K562 (cell line): ENCODE measurements around the gene KIF23. TPM values are rescaled to one million over a fixed set of nuclear protein-coding genes. Genes with fewer than 3 reads are reported as not detected.

Experiments used
- ATAC-seq: fragments of 200-7000 bp; cut with Tn5 transposase; 3 replicates; pipeline ENCODE4 v1.9.1; 2020; ENCODE audit warnings: moderate library complexity
- Bru-seq: library from RNA; stranded (reverse); fragments of 400-500 nt; gene quantifications from one replicate; lab custom pipeline; 2021; lab: Mats Ljungman, UMichigan
- BruChase-seq, 2 experiments: library from RNA; stranded (reverse); fragments of 400-500 nt; gene quantifications; one replicate each; lab custom pipeline; 2021; lab: Mats Ljungman, UMichigan
- BruUV-seq: library from RNA; stranded (reverse); fragments of 400-500 nt; replicated peaks from 2 replicates; lab custom pipeline; 2021; lab: Mats Ljungman, UMichigan
- CTCF ChIA-PET: fragments of 300-600 bp; formaldehyde crosslinking; extraction: SDS; loops from one replicate; lab custom pipeline; 2021; ENCODE audit warnings: low intra/inter-chr PET ratio; lab: Yijun Ruan, JAX
- POLR2A ChIA-PET: fragments of 300-600, 350-650 bp; sonication (Branson Sonifier 250); formaldehyde crosslinking; extraction: SDS; loops from one replicate; lab custom pipeline; 2021; ENCODE audit warnings: antibody characterized with exemption, inconsistent platforms; lab: Yijun Ruan, JAX
- DNase-seq, 4 experiments: peaks; one replicate each; pipeline versions ENCODE4 v3.0.0 to v3.0.0-alpha.2; 2011 to 2018; ENCODE audit warnings: low spot score in 3 of 4, mixed read lengths in 3 of 4; ENCODE audit errors: extremely low read depth in 1 of 4
- FAIRE-seq: peaks from 2 replicates; lab custom pipeline; 2011; peaks lifted over from hg19 to GRCh38; lab: Jason Lieb, UNC
- H2AFZ ChIP-seq: 2 replicates; pipeline ENCODE4 v1.6.0; 2011; ENCODE audit warnings: low read depth, low read length, control low read depth, inconsistent platforms
- H3K27ac ChIP-seq: fragments of 200-600 bp; 3 replicates; pipeline ENCODE4 v1.8.0; 2011; ENCODE audit warnings: low read depth, mild to moderate bottlenecking, control low read depth, inconsistent platforms, low read length, moderate library complexity, mixed read lengths; ENCODE audit errors: extremely low read depth
- H3K27me3 ChIP-seq, 2 experiments: fragments of 300-600 bp in 1 of 2; 2 replicates in 1 of 2; 3 replicates in 1 of 2; pipeline versions ENCODE4 v1.6.0 to v1.8.0; 2011; ENCODE audit warnings: inconsistent platforms in 2 of 2, low read length in 2 of 2, mild to moderate bottlenecking in 1 of 2, mixed read lengths in 1 of 2, moderate library complexity in 1 of 2; ENCODE audit not compliant: control insufficient read depth in 2 of 2, insufficient read depth in 2 of 2
- H3K36me3 ChIP-seq: fragments of 300-600 bp; 3 replicates; pipeline ENCODE4 v1.8.0; 2011; ENCODE audit warnings: mild to moderate bottlenecking, low read length, inconsistent platforms; ENCODE audit not compliant: control insufficient read depth, insufficient read depth
- H3K4me1 ChIP-seq, 2 experiments: fragments of 200-600 bp in 1 of 2; replicated peaks in 1 of 2; 2 replicates in 1 of 2; 3 replicates in 1 of 2; pipeline versions ENCODE4 v1.5.1 to v1.8.0; 2011; ENCODE audit warnings: inconsistent platforms in 2 of 2, low read length in 2 of 2, mild to moderate bottlenecking in 1 of 2, mixed read lengths in 1 of 2, moderate library complexity in 1 of 2; ENCODE audit not compliant: control insufficient read depth in 2 of 2, insufficient read depth in 2 of 2
- H3K4me2 ChIP-seq: 2 replicates; pipeline ENCODE4 v1.6.1; 2011; ENCODE audit warnings: low read length, control low read depth, inconsistent platforms, mixed read lengths; ENCODE audit not compliant: insufficient read depth
- H3K4me3 ChIP-seq: fragments of 200-600 bp; sonication (generic), shearing (Covaris generic); 2 replicates; pipeline ENCODE4 v1.5.1; 2016; ENCODE audit warnings: control low read depth, inconsistent platforms
- H3K79me2 ChIP-seq: fragments of 200-600 bp; 3 replicates; pipeline ENCODE4 v1.8.0; 2011; ENCODE audit warnings: low read length, inconsistent platforms; ENCODE audit not compliant: control insufficient read depth, insufficient read depth
- H3K9ac ChIP-seq, 2 experiments: 2 replicates each; pipeline versions ENCODE4 v1.6.0 to v1.6.1; 2011; ENCODE audit warnings: low read depth in 2 of 2, low read length in 2 of 2, control low read depth in 1 of 2, inconsistent platforms in 1 of 2, mild to moderate bottlenecking in 1 of 2, mixed read lengths in 1 of 2; ENCODE audit not compliant: insufficient read depth in 1 of 2
- H3K9me1 ChIP-seq: one replicate; pipeline ENCODE4 v1.6.0; 2011; ENCODE audit warnings: inconsistent platforms, mild to moderate bottlenecking, low read length, moderate library complexity; ENCODE audit not compliant: control insufficient read depth, insufficient read depth
- H3K9me3 ChIP-seq: replicated peaks from 2 replicates; pipeline ENCODE4 v1.5.1; 2011; ENCODE audit warnings: low read depth, low read length, inconsistent platforms; ENCODE audit not compliant: control insufficient read depth, insufficient read depth
- H4K20me1 ChIP-seq: replicated peaks from 2 replicates; pipeline ENCODE4 v1.6.1; 2011; ENCODE audit warnings: low read length, inconsistent platforms, mixed read lengths; ENCODE audit not compliant: control insufficient read depth, insufficient read depth
- E2F1 ChIP-seq: sonication (generic); formaldehyde crosslinking; IDR thresholded peaks from 2 replicates; pipeline ENCODE4 v1.8.1; 2023; ENCODE audit warnings: mild to moderate bottlenecking, missing genetic modification reagents, moderate library complexity
- HNRNPLL ChIP-seq: fragments of 200-400 bp; formaldehyde crosslinking; IDR thresholded peaks from 2 replicates; pipeline ENCODE4 v1.6.1; 2017; ENCODE audit warnings: low read length, low read depth, mild to moderate bottlenecking; ENCODE audit not compliant: poor library complexity, severe bottlenecking
- MYBL2 ChIP-seq, 2 experiments: fragments of 450-650 bp in 1 of 2; sonication (generic) in 1 of 2; formaldehyde crosslinking in 1 of 2; IDR thresholded peaks; 2 replicates each; pipeline versions ENCODE4 v1.6.1 to v1.8.1; 2017 to 2022; ENCODE audit warnings: borderline replicate concordance in 1 of 2, inconsistent platforms in 1 of 2, low read depth in 1 of 2, mild to moderate bottlenecking in 1 of 2, missing genetic modification reagents in 1 of 2, moderate library complexity in 1 of 2
- RBBP5 ChIP-seq: fragments of 200-600 bp; sonication (generic); IDR thresholded peaks from 2 replicates; pipeline ENCODE4 v1.6.1; 2012; ENCODE audit warnings: borderline replicate concordance, mild to moderate bottlenecking, low read length, control low read depth, inconsistent platforms; ENCODE audit not compliant: insufficient read depth, poor library complexity, severe bottlenecking
- RNF2 ChIP-seq: sonication (generic); IDR thresholded peaks from 2 replicates; pipeline ENCODE4 v1.6.1; 2016
- SLC30A9 ChIP-seq: fragments of 250-450 bp; sonication (Bioruptor Pico); IDR thresholded peaks from 2 replicates; pipeline ENCODE4 v1.8.0; 2022; ENCODE audit warnings: mild to moderate bottlenecking, moderate library complexity
- STAG1 ChIP-seq: sonication (generic); formaldehyde crosslinking; IDR thresholded peaks from 2 replicates; pipeline ENCODE4 v1.5.0; 2020; ENCODE audit warnings: missing genetic modification reagents, borderline replicate concordance
- ZNF184 ChIP-seq: sonication (generic); formaldehyde crosslinking; IDR thresholded peaks from 2 replicates; pipeline ENCODE4 v1.5.0; 2020; ENCODE audit warnings: missing genetic modification reagents
- ZNF224 ChIP-seq: sonication (generic); formaldehyde crosslinking; IDR thresholded peaks from 2 replicates; pipeline ENCODE4 v1.8.0; 2022; ENCODE audit warnings: mild to moderate bottlenecking, missing genetic modification reagents
- ZNF24 ChIP-seq: fragments of 450-650 bp; IDR thresholded peaks from 2 replicates; pipeline ENCODE4 v1.6.1; 2016
- ZNF436 ChIP-seq: fragments of 250-450, 450-650 bp; sonication (Bioruptor Pico); formaldehyde crosslinking; IDR thresholded peaks from 2 replicates; pipeline ENCODE4 v1.7.0; 2020; ENCODE audit warnings: mild to moderate bottlenecking
- ZNF780A ChIP-seq: fragments of 250-450 bp; sonication (Bioruptor Pico); IDR thresholded peaks from 2 replicates; pipeline ENCODE4 v1.5.0; 2021; ENCODE audit warnings: mild to moderate bottlenecking
- WGBS: fragments of 100-300 bp; shearing (Covaris generic); methylation state at CpG from one replicate; pipeline ENCODE4 v1.1.6; 2016; ENCODE audit warnings: low coverage, mixed read lengths; ENCODE audit not compliant: insufficient coverage; ENCODE audit errors: missing lambda C conversion rate; 5-methylcytosine and 5-hydroxymethylcytosine counted together
- in situ Hi-C: fragments of 300-500 bp; cut with MboI; formaldehyde crosslinking; loops from 4 replicates; pipeline ENCODE4 v1.15.0; 2018; ENCODE audit warnings: inconsistent platforms, mixed read lengths
- intact Hi-C: fragments of 100-400 bp; cut with micrococcal nuclease; formaldehyde crosslinking; loops from 2 replicates; pipeline ENCODE4 v1.14.2; 2022
- long read RNA-seq, 3 experiments: library from polyadenylated mRNA in 2 of 3; library from RNA in 1 of 3; unstranded in 2 of 3; stranded (forward) in 1 of 3; transcript quantifications; one replicate each; pipeline ENCODE4 v2.0.0, GENCODE V29; 2019 to 2022
- polyA minus RNA-seq, 3 experiments: library from RNA; depleted of rRNA, polyadenylated mRNA; stranded (reverse); fragments of >200 nt; gene quantifications; 2 replicates each; pipeline ENCODE4 v1.2.3, GENCODE V29; 2011
- polyA plus RNA-seq, 8 experiments: library from polyadenylated mRNA; depleted of rRNA in 4 of 8; stranded (reverse) in 5 of 8; unstranded in 3 of 8; fragments of >200 nt; fragmentation: Nextera tagmentation in 2 of 8; fragmentation: Illumina TruSeq in 1 of 8; extraction: Ambion mirVana in 2 of 8; extraction: Trizol in 1 of 8; gene quantifications; 2 replicates each; pipeline versions ENCODE4 v1.2.1 to v1.2.3, GENCODE V29; 2011 to 2014; ENCODE audit warnings: inconsistent platforms in 1 of 8, missing spikeins in 1 of 8
- total RNA-seq, 7 experiments: library from RNA; depleted of rRNA in 6 of 7; stranded (reverse); fragments of >200 nt in 6 of 7; fragmentation: Illumina TruSeq in 2 of 7; extraction: Trizol in 2 of 7; gene quantifications; 2 replicates each; pipeline versions ENCODE4 v1.2.1 to v1.2.3, GENCODE V29; 2011 to 2021; ENCODE audit warnings: low replicate concordance in 1 of 7
- TF ChIP-seq, protein P1 (sequence below): fragments of 450-650 bp; IDR thresholded peaks from 2 replicates; pipeline ENCODE4 v1.6.1; 2016

Gene KIF23
- 60.1 and 168 TPM in 2 replicates for total RNA-seq (2011; cell fraction: chromatin; rRNA removed; ENCODE audit: low replicate concordance)
- 19.8 and 33.3 TPM in 2 replicates for total RNA-seq (2011; cell fraction: nucleolus; rRNA removed)
- 58.6 and 62.3 TPM in 2 replicates for total RNA-seq (2011; cell fraction: nucleoplasm; rRNA removed)
- 39.3 and 39.8 TPM in 2 replicates for total RNA-seq (2014; rRNA removed)
- 58.2 and 63.5 TPM in 2 replicates for total RNA-seq (2014; rRNA removed; fragmentation: Illumina TruSeq; extraction: Trizol)
- 52.2 and 55.4 TPM in 2 replicates for total RNA-seq (2015; rRNA removed; fragmentation: Illumina TruSeq; extraction: Trizol)
- 37.9 and 41.9 TPM in 2 replicates for total RNA-seq (2021)
- polyA plus RNA-seq (2011; rRNA removed), result 35.0 and 36.6 TPM in 2 replicates
- 6.5 and 16.8 TPM in 2 replicates for polyA plus RNA-seq (2011; cell fraction: cytosol; rRNA removed)
- polyA plus RNA-seq (2011; cell fraction: nucleus; rRNA removed), result 98.6 and 163 TPM in 2 replicates
- 25.8 and 35.5 TPM in 2 replicates for polyA plus RNA-seq (2012)
- polyA plus RNA-seq (2014; fragmentation: Illumina TruSeq; extraction: Trizol), result 45.4 and 51.0 TPM in 2 replicates
- polyA plus RNA-seq (2014; fragmentation: Nextera tagmentation; extraction: Ambion mirVana), result 10 to 100 TPM; 29.4 to 45.7 TPM
- polyA plus RNA-seq (2014; rRNA removed), result 30.1 and 37.1 TPM in 2 replicates
- 66.2 and 68.8 TPM in 2 replicates for polyA minus RNA-seq (2011; rRNA and poly(A)+ RNA removed)
- polyA minus RNA-seq (2011; cell fraction: cytosol; rRNA and poly(A)+ RNA removed), result 20.0 and 25.1 TPM in 2 replicates
- 34.1 and 63.0 TPM in 2 replicates for polyA minus RNA-seq (2011; cell fraction: nucleus; rRNA and poly(A)+ RNA removed)
- percentile 88 among the genes with signal in this experiment for Bru-seq, nascent RNA
- BruChase-seq, experiment 1, labeled RNA remaining after a 2-hour chase, result percentile 91 among the genes with signal in this experiment
- percentile 93 among the genes with signal in this experiment for BruChase-seq, experiment 2, labeled RNA remaining after a 6-hour chase
- long read RNA-seq, experiment 1, transcript KIF23-201 (23 exons, 3,723 nt), result minor isoform, 42 of 195 reads
- long read RNA-seq, experiment 1, transcript KIF23-202 (22 exons, 3,351 nt), result major isoform, 59 of 195 reads
- long read RNA-seq, experiment 1, partial matches to known transcripts, result 25 of 195 reads
- long read RNA-seq, experiment 1, other reads (novel, unspliced or antisense), result 65 of 195 reads
- long read RNA-seq, experiment 2, partial matches to known transcripts, result 4 of 24 reads
- long read RNA-seq, experiment 2, other reads (novel, unspliced or antisense), result 16 of 24 reads
- long read RNA-seq, experiment 3, partial matches to known transcripts, result 30 of 41 reads
- long read RNA-seq, experiment 3, other reads (novel, unspliced or antisense), result 7 of 41 reads

GRCh38 chr15:69413822-69414700 lies at the start of gene KIF23:
TSS of gene KIF23 (plus strand) at chr15:69414349. CDS start at chr15:69414466, 117 bp downstream.
- peaks cover 47% of the 10 kb centered on the region for H3K79me2 ChIP-seq
- intact Hi-C loops (loop anchor here (2.0 kb wide), 1 partner anchor 49 kb away; no protein-coding TSS in a partner anchor), in situ Hi-C loops (no loop called here)
- no peaks in the 10 kb centered on the region for H4K20me1 ChIP-seq
- 3% methylated on average over 45 of the region's 78 CpGs for WGBS
- no peaks in the 10 kb centered on the region for H3K9me1 ChIP-seq
- peaks cover 0 to 9% of the 10 kb centered on the region in 2 experiments; a peak in 2 of 5 replicates for H3K4me1 ChIP-seq
- peaks cover 28% of the 10 kb centered on the region for H3K36me3 ChIP-seq
- peak within 1 kb of the TSS; percentile 92 for H2AFZ ChIP-seq
- peak within 1 kb of the TSS; percentile 91 for H3K27ac ChIP-seq
- FAIRE-seq, result peak; percentile 96
- ATAC-seq, result peak; percentile 98
- peak within 1 kb of the TSS; percentile 78 for H3K4me3 ChIP-seq
- ChIA-PET CTCF (no interaction called here), POLR2A (interaction anchor here (0.6 to 4.1 kb wide), 9 partner anchors 9 to 177 kb away, joined by 3 to 30 read pairs (median 4); partner anchors contain the start of gene RPLP1)
- DNase-seq, result peak; percentile 95 to 99 (median 98)
- no peaks in the 10 kb centered on the region for H3K27me3 ChIP-seq
- no peaks in the 10 kb centered on the region for H3K9me3 ChIP-seq
- BruUV-seq, result TSS peak; percentile 74
- peak within 1 kb of the TSS; percentile 89 to 94 for H3K9ac ChIP-seq
- peak within 1 kb of the TSS; percentile 81 for H3K4me2 ChIP-seq
- no peak for TF ChIP-seq ZNF184
- peak; percentile 74 for TF ChIP-seq ZNF24
- no peak for TF ChIP-seq ZNF224 (CRISPR knock-in tag)
- TF ChIP-seq RNF2, result peak; percentile 73; the same call in 1 of the 2 replicates
- peak; percentile 91; the same call in 1 of the 2 replicates for TF ChIP-seq E2F1 (CRISPR knock-in tag)
- TF ChIP-seq RBBP5, result peak; percentile 95
- TF ChIP-seq STAG1 (CRISPR knock-in tag), result peak; percentile 12; the same call in 1 of the 2 replicates
- TF ChIP-seq, protein P1, sequence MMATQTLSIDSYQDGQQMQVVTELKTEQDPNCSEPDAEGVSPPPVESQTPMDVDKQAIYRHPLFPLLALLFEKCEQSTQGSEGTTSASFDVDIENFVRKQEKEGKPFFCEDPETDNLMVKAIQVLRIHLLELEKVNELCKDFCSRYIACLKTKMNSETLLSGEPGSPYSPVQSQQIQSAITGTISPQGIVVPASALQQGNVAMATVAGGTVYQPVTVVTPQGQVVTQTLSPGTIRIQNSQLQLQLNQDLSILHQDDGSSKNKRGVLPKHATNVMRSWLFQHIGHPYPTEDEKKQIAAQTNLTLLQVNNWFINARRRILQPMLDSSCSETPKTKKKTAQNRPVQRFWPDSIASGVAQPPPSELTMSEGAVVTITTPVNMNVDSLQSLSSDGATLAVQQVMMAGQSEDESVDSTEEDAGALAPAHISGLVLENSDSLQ, result peak; percentile 56
- no peak for TF ChIP-seq SLC30A9 (CRISPR knock-in tag)
- peak; percentile 98 for TF ChIP-seq MYBL2 (IDR thresholded peaks at IDR 0.05; ENCODE audit: low read depth)
- TF ChIP-seq MYBL2 (CRISPR knock-in tag; IDR thresholded peaks at IDR 0.05; ENCODE audit: borderline replicate concordance), result peak; percentile 90; the same call in 1 of the 2 replicates
- TF ChIP-seq ZNF436 (CRISPR knock-in tag), result no peak
- TF ChIP-seq HNRNPLL, result peak; percentile 97
- TF ChIP-seq ZNF780A (CRISPR knock-in tag), result no peak
